HFF-Myc (cell line): ENCODE results near the gene PPIF.
"Not testable (repeated sequence)": the region's sequence is repeated elsewhere in the genome, so short reads cannot be mapped to it uniquely, and the experiment has no call there.

Experiments
- DNase-seq: peaks from one replicate; pipeline ENCODE4 v3.0.0-alpha.2; 2011; ENCODE audit warnings: low read depth; ENCODE audit errors: extremely low read depth
- H3K4me3 ChIP-seq: replicated peaks from 2 replicates; pipeline ENCODE4 v1.5.1; 2011; ENCODE audit warnings: low read depth, mild to moderate bottlenecking, control low read depth, low read length
- CTCF ChIP-seq: IDR thresholded peaks from 2 replicates; pipeline ENCODE4 v1.5.1; 2012; ENCODE audit warnings: mild to moderate bottlenecking, low read depth, low read length, control low read depth; ENCODE audit errors: missing control alignments

Gene PPIF

GRCh38 chr10:79336276-79336675 is 11.0 kb upstream of the PPIF start:
- H3K4me3 ChIP-seq: no peak overlapping the region
- DNase-seq: no peak
- no peak for TF ChIP-seq CTCF

- no peak for TF ChIP-seq CTCF
- H3K4me3 ChIP-seq: no peak overlapping the region
- DNase-seq: no peak
Observed at GRCh38 chr10:79336739-79337138, 10.5 kb upstream of the PPIF start.

- DNase-seq, H3K4me3 ChIP-seq: not testable (repeated sequence)
Observed at GRCh38 chr10:79337783-79338469, 9.3 kb upstream of the PPIF start.

GRCh38 chr10:79339266-79339665 is 8.0 kb upstream of the PPIF start:
- H3K4me3 ChIP-seq: no peak overlapping the region
- TF ChIP-seq CTCF: no peak
- DNase-seq: no peak

DNA sequence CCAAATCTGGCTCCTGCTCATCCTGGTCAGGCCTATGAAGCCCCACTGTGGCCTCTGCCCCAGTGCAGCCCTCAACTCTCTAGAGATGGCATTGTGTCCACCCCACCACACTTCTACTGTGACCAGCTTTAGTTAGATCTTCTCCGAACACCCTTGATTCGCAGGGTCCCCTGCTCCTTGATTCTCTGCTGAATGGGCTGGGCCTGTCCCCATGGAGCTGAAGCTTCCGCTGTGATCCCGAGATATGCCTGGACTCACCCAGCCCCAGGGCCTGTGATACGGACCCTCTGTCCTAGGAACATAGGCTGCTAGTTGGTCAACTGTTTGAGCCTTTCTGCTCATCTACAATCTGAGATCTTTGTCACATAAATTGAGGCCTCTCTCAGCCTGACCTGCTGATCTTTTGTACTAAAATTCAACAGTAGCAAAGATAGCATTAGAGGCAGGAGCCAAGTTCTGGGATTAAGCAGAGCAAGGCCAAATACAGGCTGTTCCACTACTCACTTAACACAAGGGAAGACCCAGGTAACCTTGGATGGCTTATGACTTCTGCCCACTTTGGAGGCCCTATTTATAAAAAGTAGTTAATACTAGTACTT is 6.5 kb upstream of the PPIF start:
- no peak for DNase-seq

DNA sequence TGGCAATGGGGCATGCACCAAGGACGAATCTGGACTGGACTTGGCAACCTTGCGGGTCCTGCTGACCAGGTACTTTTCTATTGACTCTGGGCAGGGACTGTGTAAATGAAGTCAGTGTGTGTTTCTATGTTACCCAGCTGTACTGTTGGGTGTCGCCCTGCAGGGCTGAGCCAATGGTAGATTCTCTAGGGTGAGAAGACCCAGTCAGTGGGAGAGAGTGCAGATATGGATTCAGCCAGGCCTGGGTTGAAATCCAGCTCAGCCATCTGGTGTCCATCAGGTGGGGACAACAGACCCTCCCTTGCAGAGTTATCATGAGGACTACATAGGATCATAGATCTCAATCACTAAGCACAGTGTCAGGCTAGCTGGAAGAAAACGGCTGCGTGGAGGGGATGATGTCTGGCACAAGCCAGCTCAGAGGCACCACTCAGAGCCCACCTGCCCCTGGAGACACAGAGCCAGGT is 4.9 kb upstream of the PPIF start:
- H3K4me3 ChIP-seq: no peak overlapping the region
- DNase-seq: no peak
- TF ChIP-seq CTCF: no peak

More for the DNA sequence above, 6.5 kb upstream of the PPIF start:
- H3K4me3 ChIP-seq: no peak overlapping the region
- no peak for TF ChIP-seq CTCF

DNA sequence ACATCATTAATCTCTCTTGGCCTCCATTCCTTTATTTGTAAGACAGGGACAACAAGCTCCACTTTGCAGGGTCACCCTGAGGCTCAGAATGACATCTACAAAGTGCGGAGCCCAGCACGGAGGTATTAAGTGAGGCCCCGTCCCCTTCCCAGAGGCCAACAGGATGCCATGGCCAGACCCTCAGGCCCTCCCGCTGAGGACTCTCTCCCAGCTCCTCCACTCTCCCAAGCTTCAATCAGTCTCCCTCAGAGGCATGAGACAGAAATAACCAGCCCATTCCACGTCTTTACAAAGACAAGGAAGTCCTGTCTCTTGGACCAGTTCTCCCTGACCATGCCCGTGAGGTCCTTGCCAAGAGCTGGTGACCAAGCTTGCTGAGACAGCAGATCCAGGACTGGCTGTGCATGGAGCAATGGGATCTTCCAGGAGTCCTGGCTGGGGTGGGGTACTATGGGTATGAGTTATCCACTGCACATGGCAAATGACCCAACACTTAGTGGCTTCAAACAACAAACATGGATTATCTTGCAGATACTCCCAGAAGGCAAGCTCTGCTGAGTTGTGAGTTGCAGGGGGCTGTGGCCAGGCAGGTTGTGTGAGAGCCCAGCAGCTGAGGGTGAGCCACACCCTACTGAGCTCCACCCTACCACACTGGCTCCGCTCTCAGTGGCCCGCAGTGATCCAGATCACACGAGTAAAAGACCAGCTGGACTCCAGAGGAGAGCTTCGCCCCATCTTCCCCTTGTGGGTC is 4.3 kb upstream of the PPIF start:
- no peak overlapping the region for H3K4me3 ChIP-seq
- DNase-seq: no peak
- no peak for TF ChIP-seq CTCF
